Endothelial cell of umbilical vein (primary cell): ENCODE measurements around the gene SMYD4.
A peak's percentile ranks its signal among the peaks of the same experiment; 100 is the strongest.

Experiments used
- EZH2 ChIP-seq: IDR thresholded peaks from 2 replicates; pipeline ENCODE4 v1.6.1; 2012; ENCODE audit warnings: borderline replicate concordance, low read depth, mild to moderate bottlenecking, moderate library complexity, low read length, inconsistent platforms; ENCODE audit not compliant: severe bottlenecking
- FOS ChIP-seq: IDR thresholded peaks from 2 replicates; pipeline ENCODE4 v1.6.1; 2011; ENCODE audit warnings: mild to moderate bottlenecking, low read length, moderate library complexity, borderline replicate concordance; ENCODE audit not compliant: insufficient read depth
- MYC ChIP-seq: IDR thresholded peaks from one replicate; pipeline ENCODE4 v1.6.1; 2011; ENCODE audit warnings: mild to moderate bottlenecking, low read depth, low read length
- POLR2A ChIP-seq: IDR thresholded peaks from 2 replicates; pipeline ENCODE4 v1.6.1; 2012; ENCODE audit warnings: low read depth, mild to moderate bottlenecking, control low read depth, low read length
- TF ChIP-seq, protein P1 (sequence below): IDR thresholded peaks from 2 replicates; pipeline ENCODE4 v1.6.1; 2011; ENCODE audit not compliant: insufficient read depth, insufficient read length
- TF ChIP-seq, protein P2 (sequence below), 2 donors: IDR thresholded peaks; 1 replicate in 1 of 2; 2 replicates in 1 of 2; pipeline ENCODE4 v1.5.1; 2011; ENCODE audit warnings: low read length in 2 of 2, mild to moderate bottlenecking in 2 of 2, moderate library complexity in 2 of 2, control low read depth in 1 of 2, inconsistent platforms in 1 of 2, low read depth in 1 of 2; ENCODE audit not compliant: insufficient read depth in 1 of 2; ENCODE audit errors: extremely low read depth in 1 of 2

DNA sequence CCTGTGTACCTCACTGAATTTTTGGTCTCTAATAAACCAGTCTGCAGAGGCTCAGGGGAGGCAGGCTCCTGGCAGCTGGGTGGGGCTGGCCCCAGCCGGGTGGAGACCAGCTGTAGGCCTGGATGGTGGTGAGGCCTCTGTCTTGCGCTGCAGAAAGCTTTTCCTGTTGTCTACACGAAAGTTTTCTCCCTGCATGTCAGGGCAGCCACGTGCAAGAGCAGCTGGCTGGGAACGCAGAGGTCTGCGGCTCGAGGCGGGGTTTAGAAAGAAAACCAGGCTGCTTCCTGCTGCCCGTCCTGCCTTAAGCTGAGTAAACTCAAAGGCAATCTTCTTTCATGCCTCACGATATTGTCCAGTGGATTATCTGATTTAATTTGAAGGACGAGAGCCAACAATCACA lies 65.4 kb downstream of the SMYD4 start:
- TF ChIP-seq POLR2A (no peak), MYC (no peak), EZH2 (no peak), FOS (no peak)
- TF ChIP-seq, protein P1, sequence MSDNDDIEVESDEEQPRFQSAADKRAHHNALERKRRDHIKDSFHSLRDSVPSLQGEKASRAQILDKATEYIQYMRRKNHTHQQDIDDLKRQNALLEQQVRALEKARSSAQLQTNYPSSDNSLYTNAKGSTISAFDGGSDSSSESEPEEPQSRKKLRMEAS: peak; percentile 63
- TF ChIP-seq, protein P2, sequence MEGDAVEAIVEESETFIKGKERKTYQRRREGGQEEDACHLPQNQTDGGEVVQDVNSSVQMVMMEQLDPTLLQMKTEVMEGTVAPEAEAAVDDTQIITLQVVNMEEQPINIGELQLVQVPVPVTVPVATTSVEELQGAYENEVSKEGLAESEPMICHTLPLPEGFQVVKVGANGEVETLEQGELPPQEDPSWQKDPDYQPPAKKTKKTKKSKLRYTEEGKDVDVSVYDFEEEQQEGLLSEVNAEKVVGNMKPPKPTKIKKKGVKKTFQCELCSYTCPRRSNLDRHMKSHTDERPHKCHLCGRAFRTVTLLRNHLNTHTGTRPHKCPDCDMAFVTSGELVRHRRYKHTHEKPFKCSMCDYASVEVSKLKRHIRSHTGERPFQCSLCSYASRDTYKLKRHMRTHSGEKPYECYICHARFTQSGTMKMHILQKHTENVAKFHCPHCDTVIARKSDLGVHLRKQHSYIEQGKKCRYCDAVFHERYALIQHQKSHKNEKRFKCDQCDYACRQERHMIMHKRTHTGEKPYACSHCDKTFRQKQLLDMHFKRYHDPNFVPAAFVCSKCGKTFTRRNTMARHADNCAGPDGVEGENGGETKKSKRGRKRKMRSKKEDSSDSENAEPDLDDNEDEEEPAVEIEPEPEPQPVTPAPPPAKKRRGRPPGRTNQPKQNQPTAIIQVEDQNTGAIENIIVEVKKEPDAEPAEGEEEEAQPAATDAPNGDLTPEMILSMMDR (IDR thresholded peaks at IDR 0.05; ENCODE audit: extremely low read depth in 1 of 2, insufficient read depth in 1 of 2, low read depth in 1 of 2, low read length in 2 of 2): no peak
